8988T (cell line): ENCODE results near the gene LRCH1.
"Not testable (repeated sequence)": the region's sequence is repeated elsewhere in the genome, so short reads cannot be mapped to it uniquely, and the experiment has no call there.

Experiments
- DNase-seq: peaks from one replicate; pipeline ENCODE4 v3.0.0; 2011

Gene LRCH1

DNA sequence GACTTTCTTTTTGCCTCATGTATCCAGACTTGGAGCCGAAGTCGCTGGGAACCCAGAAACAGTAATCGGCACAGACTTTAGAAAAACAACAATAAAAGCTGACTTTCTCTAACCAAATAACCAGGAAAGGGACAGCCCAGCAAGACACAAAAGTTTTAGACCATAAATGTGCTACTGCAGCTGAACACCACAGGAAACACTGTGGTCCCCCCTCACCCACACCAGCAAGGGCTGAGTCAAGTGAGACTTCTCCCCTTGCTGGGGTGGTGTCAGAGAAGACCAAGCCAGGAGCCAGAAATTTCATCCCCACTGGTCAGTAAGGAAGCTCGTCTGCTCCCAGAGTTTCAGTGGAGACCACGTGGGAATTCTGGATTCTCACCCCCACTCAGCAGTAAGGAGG is 173.4 kb downstream of the LRCH1 start:
- DNase-seq, result no peak

DNA sequence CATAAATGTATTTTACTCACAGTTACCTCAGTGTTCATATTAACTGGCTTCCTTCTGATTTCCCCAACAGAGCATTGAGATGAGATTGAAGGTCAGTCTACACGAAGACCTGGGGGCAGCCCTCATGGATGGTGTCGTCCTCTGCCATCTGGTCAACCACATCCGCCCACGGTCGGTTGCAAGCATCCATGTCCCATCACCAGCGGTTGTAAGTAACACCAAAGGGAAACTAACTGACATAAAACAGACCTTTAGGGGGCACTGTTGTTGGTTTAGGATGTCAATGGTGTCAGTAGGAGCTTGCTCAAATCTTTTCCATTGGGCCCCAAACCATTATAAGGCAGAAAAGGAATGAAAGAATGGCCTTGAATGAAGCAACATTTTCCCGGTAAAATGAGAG is 175.8 kb downstream of the LRCH1 start:
- peak; percentile 20 for DNase-seq

DNA sequence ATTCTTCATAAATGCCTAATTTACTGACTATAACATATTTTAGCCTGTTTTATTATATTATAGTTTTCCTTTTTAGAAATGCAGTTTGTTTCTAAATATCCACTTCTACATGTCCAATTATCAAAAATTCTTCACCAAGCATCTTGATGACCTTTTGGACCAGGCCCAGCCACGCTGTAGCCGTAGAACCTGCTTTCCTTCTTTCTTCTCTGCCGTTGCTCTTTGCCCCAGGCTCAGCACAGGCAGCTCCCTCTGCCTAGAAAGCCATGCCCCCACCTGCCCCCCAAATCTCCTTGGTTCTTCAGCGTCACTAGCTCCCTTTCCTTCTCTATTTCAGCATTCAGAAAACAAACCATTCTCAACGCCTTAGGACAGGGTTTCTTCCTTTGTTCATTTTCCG is 178.6 kb downstream of the LRCH1 start:
- DNase-seq, result no peak

DNA sequence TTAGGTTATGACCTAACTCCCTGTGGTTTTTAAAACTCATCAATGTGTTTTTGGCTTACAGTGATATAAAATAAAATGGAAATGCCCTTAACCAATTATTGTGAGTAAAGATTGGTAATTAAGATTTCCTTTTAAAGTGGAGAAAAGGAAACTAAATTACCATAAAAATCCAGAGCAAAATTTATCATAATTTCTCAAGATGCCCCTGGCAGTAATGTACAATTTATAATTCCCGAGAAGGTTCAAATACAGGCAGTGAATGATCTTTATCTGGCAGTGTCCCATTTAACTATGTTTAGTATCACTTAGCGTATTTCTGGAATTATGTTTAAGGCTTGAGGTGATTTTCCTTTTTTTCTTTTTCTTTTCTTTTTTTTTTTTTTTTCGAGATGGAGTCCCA is 182.5 kb downstream of the LRCH1 start:
- no peak for DNase-seq

DNA sequence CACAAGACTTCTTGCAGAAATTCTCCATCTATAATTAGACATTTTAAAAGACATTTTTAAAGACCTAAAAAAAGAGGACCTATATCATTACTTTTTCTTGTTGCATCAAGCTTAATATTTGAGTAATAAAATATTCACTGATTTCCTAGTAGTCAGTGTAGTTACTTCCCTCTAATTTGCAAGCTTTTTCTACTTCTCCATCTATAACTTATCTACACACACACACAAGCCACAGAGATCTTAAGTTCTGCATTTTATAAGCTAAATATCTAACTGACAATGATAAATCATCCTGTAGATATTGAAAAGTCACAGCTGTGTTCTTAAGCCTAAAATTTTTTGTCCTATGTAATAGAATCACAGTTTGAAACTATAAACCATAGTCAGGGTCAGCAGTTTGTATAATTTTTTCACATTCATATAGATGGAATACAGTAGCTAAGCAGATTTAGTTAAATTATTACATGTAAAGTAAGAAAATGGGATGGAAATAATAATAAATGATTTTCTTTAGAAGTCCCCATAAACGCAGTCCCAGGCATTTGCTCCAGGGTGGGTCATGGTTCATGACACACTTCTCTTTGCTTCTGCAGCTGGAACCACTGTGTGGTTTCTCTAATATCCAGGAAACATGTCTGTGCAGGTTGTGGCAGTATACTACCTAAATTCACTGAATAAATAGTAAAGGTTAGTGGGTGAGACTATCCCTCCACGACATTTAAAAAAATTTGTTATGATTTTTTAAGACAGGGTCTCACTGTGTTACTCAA is 183.8 kb downstream of the LRCH1 start:
- DNase-seq, result no peak

DNA sequence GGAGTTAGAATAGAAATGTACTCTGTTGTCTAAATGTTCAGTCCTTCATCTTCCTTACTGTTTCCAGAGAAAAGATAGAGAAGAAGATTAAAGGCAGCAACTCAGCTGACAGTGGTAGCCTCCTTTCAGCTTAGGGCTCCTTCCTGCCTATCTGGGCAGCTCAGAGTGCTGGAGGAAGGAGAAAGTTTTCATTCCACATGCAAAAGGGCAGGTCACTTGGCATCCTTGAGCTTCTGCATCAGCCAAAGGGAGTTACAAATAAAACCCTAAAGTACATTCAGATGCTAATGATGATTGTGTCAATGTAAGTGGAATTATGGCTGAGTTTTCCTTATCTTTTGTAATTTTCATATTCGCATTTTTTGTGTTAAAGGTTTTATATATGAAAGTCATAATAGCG is 185.1 kb downstream of the LRCH1 start:
- no peak for DNase-seq

DNA sequence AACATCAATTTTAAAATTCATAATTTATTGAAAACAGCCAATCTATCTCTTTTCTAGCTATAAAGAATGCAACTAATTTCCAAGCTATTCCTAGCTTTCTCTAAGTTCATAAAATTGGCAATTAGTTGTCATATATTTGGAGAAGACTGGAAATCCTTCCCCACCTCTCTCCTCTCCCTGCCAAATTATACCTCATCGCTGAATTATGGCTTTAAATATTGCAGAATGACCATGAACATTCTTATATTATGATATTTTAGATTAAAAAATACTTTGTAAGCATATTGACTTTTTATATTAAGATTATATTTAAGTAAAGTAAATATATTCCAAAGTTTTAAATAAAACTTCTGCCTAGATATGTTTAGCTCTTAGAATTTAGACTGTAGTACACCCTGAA is 185.8 kb downstream of the LRCH1 start:
- no peak for DNase-seq

DNA sequence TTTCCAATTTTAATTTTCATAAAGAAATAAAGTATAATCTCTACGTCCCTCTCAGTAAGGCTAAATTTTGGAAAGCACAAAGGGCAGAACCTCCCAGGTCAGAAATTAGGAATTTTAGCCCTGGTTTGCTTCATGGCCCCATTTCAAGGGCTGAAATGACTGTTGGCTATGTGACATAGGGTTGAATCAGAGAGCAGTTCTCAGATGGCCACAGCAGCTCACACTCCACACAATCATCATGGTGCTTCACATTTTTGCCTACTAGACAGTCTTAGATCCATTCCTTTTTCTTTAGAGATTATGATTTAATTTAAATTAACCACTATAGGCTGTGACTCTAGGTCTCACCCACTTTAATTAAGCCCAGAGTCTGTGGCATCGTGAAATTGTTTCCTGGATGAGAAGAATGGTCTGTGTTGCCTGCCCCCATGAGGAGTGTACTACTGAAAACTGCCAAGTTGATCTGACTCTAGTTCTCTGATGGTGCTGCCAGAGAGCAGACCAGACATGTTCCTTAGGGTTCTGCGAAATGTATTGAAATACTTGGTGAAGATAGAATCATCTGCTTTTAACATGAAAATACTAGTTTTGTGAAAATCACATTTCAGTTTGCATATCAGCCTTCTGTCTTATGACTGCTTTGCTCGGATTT is 186.6 kb downstream of the LRCH1 start:
- DNase-seq, result no peak

DNA sequence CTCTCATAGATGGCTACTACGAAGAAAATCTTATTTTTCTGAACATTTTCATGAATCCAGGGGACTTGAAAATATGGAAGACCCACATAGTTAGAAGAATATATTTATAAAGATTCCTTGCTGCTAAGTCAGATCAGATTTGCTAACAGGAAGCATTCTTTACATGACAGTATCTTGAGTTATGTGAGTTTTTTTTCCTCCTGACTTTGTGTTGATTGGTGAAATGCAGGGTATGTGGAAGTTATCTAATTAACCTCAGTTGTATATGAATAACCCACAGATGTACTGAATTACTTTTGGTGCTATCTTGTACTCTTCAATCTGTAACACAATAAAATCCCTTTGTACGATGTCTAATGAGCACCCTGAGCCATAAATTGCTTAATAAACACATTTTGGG is 190.2 kb downstream of the LRCH1 start:
- DNase-seq, result no peak

DNA sequence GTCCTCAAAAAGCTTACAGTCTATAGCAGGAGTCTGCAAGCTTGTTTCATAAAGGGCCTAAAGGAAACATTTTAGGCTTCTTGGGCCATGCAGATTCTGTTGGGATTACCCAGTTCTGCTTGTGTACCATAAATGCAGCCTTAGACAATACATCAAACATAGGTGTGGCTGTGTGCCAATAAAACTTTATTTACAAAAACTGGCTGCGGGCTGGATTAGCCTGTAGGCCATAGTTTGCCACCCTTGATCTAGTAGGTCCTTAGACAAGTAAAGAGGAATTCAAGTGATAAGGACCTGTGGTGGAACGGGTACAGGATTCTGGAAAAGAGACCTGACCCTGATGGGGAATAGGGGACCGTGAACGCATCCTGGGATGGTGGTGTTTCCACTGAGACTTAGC is 192.1 kb downstream of the LRCH1 start:
- DNase-seq, result no peak

DNA sequence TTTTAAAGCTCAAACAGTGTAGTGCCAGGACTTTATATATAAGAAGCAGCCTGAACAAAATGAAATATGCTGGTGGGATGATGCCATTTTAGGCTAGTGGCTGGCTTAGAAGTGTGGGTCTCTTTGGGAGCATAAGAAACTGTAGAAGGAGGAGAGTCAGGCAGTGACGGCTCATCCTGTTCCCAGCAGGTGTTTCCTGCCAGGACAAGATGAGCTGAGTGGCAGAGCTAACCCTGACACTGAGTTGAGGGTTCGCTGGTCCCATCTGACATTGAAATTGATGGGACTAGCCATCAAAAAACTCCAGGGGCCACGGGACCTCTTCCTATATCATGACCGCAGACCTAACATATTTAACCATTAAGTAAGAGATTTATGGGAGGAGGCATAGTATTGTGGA is 192.7 kb downstream of the LRCH1 start:
- DNase-seq, result no peak

DNA sequence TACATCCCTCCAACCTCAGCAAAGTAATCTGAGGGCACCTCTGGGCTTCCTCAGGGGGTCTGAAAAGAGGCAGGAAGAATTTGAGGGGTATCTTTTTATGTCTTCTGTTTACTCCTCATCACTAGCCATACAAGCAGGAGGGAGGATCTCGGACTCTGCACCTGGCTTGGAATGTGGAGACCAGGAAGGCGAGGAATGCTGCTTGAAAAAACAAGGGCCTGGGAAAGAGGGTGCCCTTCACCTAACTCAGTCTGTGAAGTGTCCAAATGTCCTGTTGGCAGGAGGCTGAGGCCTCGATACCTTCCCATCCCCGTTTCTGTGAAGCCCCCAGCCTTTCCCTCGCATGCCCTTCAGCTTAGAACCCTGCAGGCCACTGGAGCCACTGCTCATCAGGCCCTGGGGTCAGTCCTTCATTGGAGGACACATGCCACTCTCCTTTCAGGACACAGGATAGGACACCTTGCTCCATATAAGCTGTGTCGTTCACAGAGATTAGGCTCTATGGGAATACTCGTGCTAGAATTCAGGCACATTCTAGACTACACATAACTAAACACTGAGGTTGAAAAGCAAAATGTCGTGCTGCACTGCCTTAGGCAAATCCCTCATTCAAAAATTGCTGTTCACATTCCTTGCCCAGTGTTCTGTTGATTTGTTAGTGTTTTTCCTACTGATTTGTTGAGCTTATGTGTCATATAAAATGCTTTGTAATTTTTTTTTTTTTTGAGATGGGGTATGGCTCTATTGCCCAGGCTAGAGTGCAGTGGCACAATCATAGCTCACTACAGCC is 194.3 kb downstream of the LRCH1 start:
- no peak for DNase-seq

DNA sequence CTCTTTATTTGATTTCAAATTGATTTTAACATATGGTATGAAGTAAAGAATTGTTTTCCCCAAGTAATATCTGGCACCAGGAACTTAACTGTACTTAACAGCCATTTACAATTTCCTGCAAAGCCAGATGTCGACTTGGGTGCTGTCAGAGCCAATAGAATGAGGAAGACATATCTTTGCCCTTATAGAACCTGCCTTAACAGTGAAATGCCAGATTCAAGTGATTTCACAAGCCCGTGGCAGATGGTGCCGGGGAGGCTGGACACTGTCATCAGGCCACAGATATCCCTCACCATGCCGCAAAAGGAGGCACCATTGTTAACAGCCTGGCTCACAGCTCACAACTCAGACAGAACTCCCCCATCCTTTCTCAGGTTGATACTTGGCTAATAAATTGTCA is 195.3 kb downstream of the LRCH1 start:
- no peak for DNase-seq

DNA sequence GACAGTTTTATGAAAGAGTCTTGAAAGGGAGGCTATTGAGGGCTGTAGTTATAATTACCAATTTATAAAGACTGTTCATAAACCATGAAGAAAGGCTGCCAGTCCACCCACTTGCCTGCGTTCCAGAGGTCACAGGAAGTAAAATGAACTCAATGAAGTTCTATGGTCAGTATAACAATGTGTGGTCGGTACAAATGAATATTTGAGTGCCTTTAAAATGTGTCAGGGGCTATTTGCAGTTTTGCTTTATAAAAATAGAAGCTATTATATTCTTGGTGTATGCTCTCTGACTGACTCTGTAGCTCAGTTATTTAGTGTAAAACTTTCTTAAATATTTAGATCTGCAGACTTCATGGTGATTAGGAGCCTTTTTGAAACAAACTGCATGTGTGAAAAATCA is 197.0 kb downstream of the LRCH1 start:
- no peak for DNase-seq

DNA sequence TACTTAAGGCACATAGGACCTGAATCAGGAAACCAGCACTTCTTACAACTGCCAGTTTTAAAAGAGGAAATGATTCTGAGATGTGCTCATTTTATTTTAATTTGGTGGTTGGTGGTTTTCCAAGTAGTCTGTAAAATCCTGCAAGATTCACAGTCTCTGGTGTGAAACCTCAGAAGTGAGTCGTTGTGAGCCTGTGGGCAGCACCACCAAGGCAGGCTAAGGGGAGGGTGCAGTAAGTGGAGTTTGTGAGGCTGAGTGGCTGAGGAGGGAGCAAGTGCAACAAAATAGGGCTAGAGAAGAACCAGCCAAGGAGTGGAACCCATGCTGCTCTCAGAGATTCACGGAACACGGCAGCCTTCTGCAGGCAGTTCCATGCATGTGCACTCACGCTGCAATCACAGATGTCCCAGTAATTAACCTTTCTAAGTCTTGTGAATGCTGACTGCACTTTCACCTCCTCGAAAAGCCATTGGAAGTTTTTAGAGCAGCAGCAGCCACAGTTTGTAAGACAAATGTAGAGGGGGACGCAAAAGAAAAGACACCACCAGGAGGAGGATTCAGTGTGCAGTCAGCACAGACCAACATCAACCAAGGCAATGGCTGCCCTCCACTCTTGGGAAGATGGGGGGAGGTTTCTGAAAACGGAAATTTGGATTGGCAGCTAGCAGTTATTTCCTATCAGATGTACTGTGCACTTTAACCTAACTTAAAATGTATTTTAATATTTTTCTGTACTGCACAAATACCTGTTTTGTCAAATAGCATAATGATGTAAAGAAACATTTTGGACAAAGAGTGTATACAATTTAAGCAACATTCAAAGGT is 199.1 kb downstream of the LRCH1 start:
- no peak for DNase-seq

DNA sequence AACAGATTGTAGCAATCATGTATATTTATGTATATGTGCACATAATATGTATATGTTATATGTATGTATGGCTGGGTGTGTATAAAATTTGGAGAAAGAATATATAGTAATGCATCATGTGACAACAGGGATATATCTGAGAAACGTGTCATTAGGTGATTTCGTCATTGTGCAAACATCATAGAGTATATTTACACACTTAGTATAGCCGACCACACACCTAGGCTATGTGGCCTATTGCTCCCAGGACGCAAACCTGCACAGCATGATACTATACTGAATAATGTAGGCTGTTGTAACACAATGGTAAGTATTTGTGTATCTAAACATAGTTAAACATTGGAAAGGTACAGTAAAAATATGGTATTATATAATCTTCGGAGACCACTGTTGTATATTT is 200.2 kb downstream of the LRCH1 start:
- no peak for DNase-seq

DNA sequence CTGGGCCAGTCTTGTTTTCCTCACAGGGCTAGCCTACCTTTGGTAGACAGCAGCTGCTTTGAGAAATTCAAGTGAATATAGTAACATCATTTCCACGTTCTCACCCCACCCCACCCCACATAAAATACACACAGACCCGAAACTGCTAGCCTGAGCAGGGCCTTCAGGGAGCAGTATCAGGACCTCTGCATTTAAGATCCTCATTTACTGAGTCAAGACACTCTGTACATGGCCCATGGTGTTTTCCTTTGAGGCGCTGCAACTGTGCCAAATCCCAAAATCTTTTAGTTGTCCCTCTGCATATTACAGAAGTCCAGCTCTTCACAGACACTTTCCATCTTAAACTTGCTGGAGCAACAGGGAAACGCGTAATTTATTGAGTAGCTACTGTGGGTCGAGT is 200.9 kb downstream of the LRCH1 start:
- DNase-seq, result no peak

DNA sequence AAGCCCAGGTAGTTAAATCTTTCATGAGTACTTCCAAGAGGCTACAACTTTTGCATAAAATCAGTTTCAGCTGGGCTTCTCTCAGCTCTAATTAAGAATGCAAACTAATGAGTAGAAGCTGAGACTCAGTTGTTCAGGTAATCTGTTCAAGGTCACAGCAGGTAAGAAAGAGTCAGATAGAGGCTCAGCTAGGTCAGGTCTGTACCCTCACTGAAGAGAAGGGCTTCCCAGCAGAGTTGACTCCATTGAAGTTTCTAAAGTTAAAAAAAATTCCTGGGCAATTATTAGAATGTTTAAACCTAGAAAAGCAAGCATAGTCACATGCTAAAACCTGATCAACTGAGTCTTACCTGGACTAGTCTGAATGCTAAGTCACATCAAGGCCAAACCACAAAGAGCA is 201.8 kb downstream of the LRCH1 start:
- no peak for DNase-seq

DNA sequence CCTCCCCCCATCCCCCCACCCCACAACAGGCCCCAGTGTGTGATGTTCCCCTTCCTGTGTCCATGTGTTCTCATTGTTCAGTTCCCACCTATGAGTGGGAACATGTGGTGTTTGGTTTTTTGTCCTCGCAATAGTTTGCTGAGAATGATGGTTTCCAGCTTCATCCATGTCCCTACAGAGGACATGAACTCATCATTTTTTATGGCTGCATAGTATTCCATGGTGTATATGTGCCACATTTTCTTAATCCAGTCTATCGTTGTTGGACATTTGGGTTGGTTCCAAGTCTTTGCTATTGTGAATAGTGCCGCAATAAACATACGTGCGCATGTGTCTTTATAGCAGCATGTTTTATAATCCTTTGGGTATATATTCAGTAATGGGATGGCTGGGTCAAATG is 202.5 kb downstream of the LRCH1 start:
- not testable (repeated sequence) for DNase-seq

DNA sequence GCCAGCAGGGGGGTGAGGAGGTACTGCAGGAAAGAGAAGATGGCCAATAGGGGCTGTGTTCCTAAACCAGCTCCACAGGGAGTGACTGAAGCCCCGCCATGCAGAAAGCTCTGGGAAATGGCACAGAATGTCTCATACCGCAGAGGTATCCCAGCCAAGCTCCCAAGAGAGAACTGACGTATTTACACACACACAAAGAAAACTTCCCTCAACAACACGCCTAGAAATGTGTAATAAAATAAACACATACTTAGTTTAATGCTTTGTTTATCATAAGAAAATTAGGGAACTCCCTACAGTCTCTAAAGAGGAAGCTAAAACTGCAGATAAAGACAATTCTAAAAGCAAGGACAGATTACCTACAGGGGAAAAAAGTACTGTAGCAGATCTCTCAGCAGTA is 204.0 kb downstream of the LRCH1 start:
- no peak for DNase-seq

DNA sequence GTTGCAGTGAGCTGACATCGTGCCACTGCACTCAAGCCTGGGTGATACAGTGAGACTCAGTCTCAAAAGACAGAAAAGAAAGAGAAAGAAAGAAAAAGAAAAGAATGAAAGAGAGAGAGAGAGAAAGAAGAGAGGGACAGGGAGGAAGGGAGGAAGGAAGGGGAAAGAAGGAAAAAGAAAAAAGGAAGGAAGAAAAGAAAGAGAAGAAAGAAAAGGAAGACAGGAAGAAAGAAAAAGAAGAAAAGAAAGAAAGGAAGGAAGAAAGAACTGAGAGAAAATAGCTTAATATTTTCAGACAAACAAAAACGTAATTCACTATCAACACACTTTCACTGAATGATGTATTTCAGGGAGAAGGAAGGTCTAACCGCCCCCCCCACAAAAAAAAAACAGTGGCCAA is 204.7 kb downstream of the LRCH1 start:
- no peak for DNase-seq

DNA sequence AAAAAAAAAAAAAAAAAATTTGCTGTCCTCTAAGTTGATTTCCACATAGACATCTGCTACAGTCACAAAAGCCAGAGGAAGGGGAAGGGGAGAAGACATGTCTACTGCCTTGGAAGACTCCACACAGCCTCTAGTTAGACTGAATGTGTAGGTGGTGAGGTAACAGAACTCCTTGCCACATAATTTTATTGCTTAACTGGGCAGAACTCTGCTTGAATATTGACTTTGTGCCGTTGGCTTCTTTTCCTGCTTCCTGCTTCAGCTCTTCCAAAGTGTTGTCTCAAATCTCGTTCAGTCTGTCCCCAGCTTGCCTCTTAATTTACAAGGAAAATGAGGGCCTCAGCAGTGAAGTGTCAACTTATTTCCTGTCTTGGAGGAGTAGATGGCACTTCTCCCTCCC is 206.9 kb downstream of the LRCH1 start:
- no peak for DNase-seq

DNA sequence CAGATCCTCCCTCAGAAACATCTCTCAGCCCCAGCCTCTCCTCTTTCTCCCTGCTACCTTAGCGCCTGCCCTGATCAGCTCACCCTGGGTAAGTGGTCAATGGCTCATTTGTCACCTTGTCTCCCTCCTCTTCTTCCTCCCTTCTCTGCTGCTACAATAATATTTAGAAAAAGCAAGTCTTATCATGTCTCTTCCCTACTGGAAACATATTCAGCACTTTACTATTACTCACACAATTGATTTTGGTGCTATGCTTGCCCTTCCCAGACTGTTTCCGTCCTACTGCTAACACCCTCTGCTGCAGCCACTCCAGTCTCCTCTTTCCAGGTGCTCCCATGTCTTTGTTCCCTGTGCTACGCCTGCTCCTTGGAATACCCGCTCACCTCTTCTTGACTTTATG is 208.2 kb downstream of the LRCH1 start:
- no peak for DNase-seq
